SK-N-DZ (cell line): Measurements from ENCODE around the gene IFT27. TPM values are rescaled to one million over a fixed set of nuclear protein-coding genes. Genes with fewer than 3 reads are reported as not detected.

Source experiments
- DNase-seq: peaks from one replicate; pipeline ENCODE4 v3.0.0-alpha.2; 2015; ENCODE audit warnings: low spot score
- polyA plus RNA-seq, 2 experiments: library from polyadenylated mRNA; depleted of rRNA; stranded (reverse); fragments of >200 nt; gene quantifications; 2 replicates each; pipeline ENCODE4 v1.2.3, GENCODE V29; 2014

The IFT27 gene
- polyA plus RNA-seq (2014; cell fraction: cytosol; rRNA removed): 30.7 and 34.6 TPM in 2 replicates
- polyA plus RNA-seq (2014; cell fraction: nucleus; rRNA removed): 42.5 and 77.0 TPM in 2 replicates

DNA sequence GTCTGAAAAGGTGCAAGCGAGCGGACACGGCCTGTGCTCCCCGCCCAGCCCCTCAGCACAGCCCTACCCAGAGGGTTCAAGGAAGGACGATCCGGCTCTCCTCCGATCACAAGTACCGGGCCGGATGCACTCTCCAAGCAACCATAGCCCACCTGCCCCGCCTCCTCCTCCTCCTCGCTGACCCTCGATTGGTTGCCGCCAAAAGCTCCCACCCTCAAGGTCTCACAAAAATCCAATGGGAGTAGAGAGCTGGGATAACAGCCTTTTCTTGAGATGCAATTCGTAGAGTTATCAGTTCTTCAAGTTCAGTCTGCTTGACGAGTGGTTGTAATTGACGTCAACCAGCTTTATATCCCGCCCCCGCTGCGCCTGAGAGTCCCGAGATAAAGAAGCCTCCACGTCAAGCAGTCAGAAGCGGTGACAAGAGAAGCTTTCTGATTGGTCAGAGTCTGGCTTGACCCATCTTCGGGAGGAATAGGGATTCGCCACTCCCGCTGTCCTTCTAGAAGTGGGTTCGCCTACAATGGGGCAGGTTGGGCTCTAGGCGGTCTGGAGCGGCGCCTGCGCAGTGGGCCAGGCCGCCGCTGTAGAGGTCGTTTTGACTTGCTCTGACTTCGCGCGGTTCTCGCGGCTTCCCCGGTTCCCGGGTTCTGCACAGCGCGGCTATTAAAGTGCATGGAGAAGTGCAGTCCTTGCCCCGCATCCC, at the start of gene IFT27:
IFT27 (minus strand) TSS at position 156 of the 706 bp plus-strand sequence. CDS start 412 bp downstream, outside the sequence.
- DNase-seq: peak; percentile 100

GRCh38 chr22:36824655-36825054, 48.7 kb upstream of the IFT27 start:
- DNase-seq: no peak

DNA sequence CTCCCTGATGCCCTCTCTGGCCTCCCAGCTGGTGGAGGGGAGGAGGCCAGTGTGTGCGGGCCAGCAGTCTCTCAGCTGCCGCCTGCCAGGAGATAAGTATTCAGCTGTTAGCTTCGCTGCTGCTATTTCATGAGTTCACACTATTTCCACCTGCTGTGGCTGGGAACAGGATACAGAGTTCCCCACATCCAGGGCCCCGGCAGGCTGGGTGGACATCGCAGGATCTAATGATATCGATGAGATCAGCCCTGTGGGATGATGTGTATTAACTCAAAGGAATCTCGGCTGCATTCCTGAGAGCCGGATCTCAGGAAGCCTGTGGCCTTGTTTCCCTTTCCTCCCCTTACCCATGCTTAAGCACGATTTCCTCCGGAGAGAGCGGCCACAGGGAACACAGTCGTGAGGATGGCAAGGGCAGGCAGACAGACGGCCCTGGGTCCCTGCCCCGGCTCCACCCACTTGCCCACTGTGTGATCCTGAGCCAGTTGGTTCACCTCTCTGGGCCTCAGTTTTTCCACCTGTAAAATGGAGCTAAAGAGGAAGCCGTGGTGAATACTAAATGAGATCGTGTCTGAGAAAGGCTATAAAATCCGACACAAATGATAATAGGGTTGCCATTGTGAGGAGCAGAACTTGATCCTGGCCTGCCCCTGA, 47.4 kb upstream of the IFT27 start:
- no peak for DNase-seq

DNA sequence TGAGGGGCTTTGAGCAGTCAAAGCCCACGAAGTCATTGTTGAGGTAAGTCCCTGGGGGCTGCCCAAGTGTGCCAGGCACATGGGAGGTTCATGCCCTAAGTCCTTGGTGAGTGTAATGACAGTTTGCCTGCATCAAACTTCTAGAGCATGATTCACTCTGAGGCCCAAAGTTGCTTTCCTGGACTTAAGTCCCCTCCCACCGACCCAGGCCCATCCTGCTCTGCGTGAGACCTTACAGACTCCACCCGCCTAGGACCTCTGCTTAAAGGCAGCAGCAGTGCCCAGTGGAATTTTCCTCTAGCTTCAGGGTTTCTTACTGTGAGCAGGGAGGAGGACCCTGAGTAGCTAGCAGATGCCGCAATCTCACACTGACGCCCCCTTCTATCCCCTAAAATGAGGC, 46.7 kb upstream of the IFT27 start:
- no peak for DNase-seq

GRCh38 chr22:36819112-36819511, 43.2 kb upstream of the IFT27 start:
- DNase-seq: no peak

DNA sequence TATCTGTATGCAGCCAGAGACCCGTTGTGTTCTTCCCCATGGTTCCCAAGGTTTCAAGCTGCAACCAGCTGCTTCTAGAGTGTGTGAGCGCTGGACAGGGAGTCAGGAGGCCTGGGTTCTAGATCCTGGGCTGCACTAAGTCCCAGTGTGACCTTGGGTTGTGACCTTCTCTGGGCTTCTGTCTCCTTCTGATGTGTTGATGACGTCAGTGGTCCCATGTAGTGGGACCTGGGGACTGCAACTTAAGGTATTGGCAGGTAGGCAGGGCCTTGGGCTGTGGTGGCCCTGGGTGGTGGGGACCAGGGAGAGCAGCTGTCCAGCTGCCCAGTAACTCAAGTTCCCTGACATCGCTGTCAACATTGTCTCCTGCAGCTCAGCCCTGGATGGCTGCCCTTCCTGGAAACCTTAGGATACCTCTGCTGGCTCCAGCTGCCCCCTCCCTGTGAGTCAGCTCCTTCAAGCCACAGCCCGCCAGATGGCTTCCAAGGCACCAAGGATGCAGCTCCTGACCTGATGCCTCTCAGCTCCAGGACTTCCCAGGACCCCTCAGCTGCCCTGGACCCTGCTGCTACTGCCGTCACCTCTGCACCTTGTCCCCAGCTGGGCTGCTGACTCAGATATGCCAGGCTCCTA, 42.2 kb upstream of the IFT27 start:
- DNase-seq: no peak

- DNase-seq: no peak
Observed at GRCh38 chr22:36817525-36817848, 41.6 kb upstream of the IFT27 start.

DNA sequence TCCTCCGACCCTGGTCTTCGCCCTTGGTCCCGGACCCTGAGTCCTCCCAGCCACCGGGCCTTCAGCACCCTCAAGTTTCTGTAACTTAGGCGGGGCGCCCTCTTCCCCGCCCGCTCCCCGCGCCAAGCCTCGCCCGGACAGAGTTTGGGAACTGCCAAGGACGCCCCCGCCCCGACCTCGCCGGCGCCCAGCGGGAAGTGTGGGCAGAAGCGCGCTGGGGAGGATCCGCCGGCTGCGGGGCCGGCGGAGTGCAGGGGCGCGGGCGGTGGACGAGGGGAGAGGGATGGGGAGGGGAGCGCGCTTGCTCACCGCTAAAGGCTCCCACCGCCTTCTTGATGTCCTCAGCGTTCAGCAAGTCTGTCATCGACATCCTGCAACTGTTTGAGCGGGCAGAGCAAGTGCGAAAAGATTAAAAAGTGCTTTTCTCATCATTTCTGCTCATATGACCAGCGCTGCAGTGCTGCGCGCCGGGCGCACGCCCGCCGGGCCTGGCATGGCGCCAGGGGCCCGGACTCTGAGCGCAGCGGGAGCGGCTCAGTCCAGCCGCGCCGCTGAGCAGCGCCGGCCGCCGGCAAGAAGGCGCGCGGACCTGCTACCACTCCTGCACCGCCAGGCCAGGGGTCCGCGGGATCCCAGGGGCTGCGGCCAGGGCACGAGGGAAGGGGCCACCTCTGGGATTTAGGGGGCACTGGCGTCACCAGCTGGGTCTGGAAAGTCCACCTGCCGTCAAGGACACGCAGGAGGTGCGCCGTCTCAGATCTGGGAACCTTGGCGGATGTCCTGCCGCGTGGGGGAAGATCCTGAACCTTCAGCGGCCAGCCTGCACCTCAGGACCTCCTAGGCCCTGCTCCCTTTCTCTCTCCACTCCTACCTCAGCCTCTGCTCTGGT, 41.0 kb upstream of the IFT27 start, which contains the start of gene PVALB:
PVALB (minus strand) TSS at position 400 of the 889 bp plus-strand sequence; CDS start at position 370, 30 bp downstream.
- DNase-seq: no peak

DNA sequence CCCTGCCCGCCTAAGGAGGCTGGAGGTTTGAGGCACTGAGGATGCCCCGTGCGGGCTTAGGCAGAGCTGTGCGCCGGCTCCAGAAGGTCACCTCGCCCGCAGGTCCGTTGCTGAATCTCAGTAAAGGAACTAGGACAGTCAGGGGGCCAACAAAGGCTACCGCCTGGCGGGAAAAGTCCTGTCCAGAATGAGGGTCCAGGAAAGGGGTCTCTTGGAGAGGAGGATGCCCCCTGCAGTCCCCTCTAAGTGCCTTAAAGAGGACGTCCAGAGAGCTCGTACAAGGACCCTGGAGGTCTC, 40.4 kb upstream of the IFT27 start:
- no peak for DNase-seq

DNA sequence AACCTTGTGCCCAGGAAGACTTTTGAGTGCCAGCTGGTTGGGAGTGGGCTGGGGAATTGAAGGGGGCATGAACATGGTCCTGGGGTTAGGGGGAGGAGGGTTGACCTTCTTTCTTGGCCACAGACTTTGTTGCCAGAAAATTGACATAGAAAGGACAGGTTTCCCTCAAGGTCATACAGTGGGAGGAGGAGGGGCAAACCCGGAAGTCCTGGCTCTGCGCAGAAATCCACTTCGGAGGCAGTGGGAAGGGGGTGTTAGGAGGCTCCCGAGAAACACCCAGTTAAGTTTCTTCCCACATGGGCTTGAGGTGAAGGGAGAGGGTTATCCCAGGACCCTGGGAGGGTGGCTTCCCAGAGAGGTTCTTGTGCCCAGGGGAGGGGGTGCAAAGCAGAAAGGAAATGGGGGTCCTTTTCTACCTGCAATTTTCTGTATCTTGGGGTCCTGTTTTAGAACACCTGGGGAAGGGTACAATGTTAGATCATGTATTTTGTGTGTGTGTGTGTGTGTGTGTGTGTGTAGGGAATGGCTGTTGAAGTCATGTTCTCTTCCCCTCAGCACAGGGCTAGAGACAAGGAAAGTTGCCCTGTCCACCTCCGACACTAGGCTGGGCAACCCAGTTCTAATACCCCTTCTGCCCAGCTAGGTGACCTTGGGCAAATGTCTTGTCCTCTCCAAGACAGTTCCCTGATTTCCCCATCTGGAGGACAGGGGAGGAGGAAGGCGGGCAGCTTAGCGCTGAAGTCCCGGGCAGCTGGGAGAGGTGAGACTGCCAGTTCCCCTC, 39.8 kb upstream of the IFT27 start:
- DNase-seq: no peak

GRCh38 chr22:36814801-36815200, 38.9 kb upstream of the IFT27 start:
- DNase-seq: no peak

GRCh38 chr22:36811094-36811800, 35.3 kb upstream of the IFT27 start:
- DNase-seq: no peak

GRCh38 chr22:36809351-36809750, 33.4 kb upstream of the IFT27 start:
- no peak for DNase-seq

- no peak for DNase-seq
Observed at GRCh38 chr22:36808721-36809344, 32.9 kb upstream of the IFT27 start.

DNA sequence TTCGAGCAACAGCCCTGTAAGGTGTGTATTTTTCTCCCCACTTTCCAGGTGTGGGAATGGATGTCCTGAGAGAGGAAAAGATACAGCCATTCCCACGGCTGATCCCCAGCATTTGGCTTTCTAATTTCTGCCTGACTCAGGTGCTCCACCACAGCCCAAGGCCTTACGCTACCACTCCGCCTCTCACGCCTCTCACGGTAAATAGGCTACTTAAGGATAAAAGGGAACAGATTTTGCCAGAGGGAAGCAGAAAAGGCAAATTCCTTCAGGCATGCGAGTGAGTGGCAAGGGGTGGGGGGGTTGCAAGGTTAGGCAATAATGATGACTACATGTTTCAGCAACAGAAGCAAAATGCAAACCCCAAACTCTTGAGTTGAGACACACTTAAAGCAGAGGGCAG, 31.7 kb upstream of the IFT27 start:
- no peak for DNase-seq

DNA sequence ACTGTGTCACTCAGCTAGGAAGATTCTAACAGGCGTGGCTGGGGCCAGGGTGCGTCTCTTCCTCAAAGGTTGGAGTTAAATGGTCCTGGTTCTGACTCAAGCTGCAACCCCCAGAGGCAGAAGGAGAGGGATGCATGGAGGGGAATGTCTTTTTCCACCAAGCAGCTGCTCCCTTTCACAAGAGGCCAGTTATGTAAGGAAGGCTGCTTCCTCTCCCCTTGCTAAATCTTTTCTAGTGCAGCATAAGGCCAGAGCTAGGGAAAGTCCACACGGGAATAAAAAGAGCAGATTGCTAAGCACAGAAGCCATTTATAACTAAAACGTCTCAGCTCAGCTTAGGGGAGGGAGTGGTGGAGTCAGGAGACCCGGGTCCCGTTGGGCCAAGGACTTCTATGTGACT, 30.9 kb upstream of the IFT27 start:
- DNase-seq: no peak

DNA sequence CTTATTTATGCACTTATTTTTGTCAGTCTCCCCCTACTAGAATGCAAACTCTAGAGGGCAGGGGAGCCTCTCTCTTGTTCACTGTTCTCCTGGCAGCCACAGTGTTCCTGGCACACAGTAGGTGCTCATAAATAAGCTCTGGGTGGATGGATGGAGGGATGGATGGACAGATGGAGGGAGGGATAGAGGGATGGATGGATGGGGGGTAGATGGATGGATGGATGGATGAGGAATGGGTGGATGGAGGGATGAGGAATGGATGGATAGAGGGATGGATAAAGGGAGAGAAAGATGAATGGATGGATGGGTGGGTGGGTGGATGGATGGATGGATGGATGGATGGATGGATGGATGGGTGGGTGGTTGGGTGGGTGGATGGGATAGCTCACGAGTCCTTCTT, 27.4 kb upstream of the IFT27 start:
- DNase-seq: no peak

- DNase-seq: no peak
Observed at GRCh38 chr22:36798674-36799066, 22.8 kb upstream of the IFT27 start.

GRCh38 chr22:36797911-36798673, 22.2 kb upstream of the IFT27 start:
- DNase-seq: no peak
